Breast epithelium (tissue), 4 donors: ENCODE data around the gene TESK2. TPM values are rescaled to one million over a fixed set of nuclear protein-coding genes. Genes with fewer than 3 reads are reported as not detected.

Experiments
- DNase-seq, 2 donors: peaks; one replicate each; pipeline ENCODE4 v3.0.0-alpha.2; 2019; ENCODE audit warnings: low spot score in 2 of 2
- H3K27ac ChIP-seq, 2 donors: fragments of 200-600 bp; sonication (generic) in 1 of 2; one replicate each; pipeline ENCODE4 v1.5.1; 2016 to 2019; ENCODE audit warnings: mild to moderate bottlenecking in 1 of 2
- H3K27me3 ChIP-seq, 2 donors: fragments of 200-600 bp; sonication (generic) in 1 of 2; one replicate each; pipeline versions ENCODE4 v1.5.1 to v1.6.0; 2017 to 2019; ENCODE audit warnings: control low read depth in 1 of 2, mild to moderate bottlenecking in 1 of 2
- H3K36me3 ChIP-seq: fragments of 200-600 bp; one replicate; pipeline ENCODE4 v1.5.1; 2019
- H3K4me1 ChIP-seq, 2 donors: fragments of 200-600 bp; sonication (generic); one replicate each; pipeline ENCODE4 v1.5.1; 2016 to 2019; ENCODE audit warnings: control low read depth in 1 of 2
- H3K4me3 ChIP-seq, 3 donors: fragments of 200-600 bp; sonication (generic); 1 replicate in 2 of 3; 2 replicates in 1 of 3; pipeline ENCODE4 v1.5.1; 2016 to 2019; ENCODE audit warnings: mild to moderate bottlenecking in 3 of 3, moderate library complexity in 2 of 3
- H3K9me3 ChIP-seq, 2 donors: fragments of 200-600 bp; sonication (generic) in 1 of 2; one replicate each; pipeline ENCODE4 v1.5.1; 2016 to 2019; ENCODE audit warnings: control low read depth in 1 of 2
- CTCF ChIP-seq, 3 donors: fragments of 450-650 bp; IDR thresholded peaks; one replicate each; pipeline ENCODE4 v1.5.1; 2016 to 2017; ENCODE audit warnings: antibody characterized with exemption in 3 of 3, mild to moderate bottlenecking in 3 of 3, moderate library complexity in 3 of 3
- POLR2A ChIP-seq: fragments of 450-650 bp; IDR thresholded peaks from one replicate; pipeline ENCODE4 v1.6.1; 2016; ENCODE audit warnings: antibody characterized with exemption, mild to moderate bottlenecking, moderate library complexity
- POLR2AphosphoS5 ChIP-seq, 3 donors: sonication (generic); formaldehyde crosslinking; IDR thresholded peaks; one replicate each; pipeline ENCODE4 v1.6.1; 2017; ENCODE audit warnings: antibody characterized with exemption in 3 of 3
- intact Hi-C: fragments of 100-400 bp; cut with DNase I; formaldehyde crosslinking; loops from one replicate; pipeline ENCODE4 v1.15.1; 2023; ENCODE audit warnings: low total_unique reads
- total RNA-seq, 3 donors: library from RNA; depleted of rRNA; stranded (reverse); fragments of >200 nt; gene quantifications; one replicate each; pipeline ENCODE4 v1.1.0, GENCODE V29; 2016

The TESK2 gene
- total RNA-seq, 3 donors from 2014 or later: 6.2 to 19.2 (median 11.1) TPM

- Histone ChIP-seq H3K27ac (no peak overlapping the region), H3K9me3 (no peaks in the 10 kb centered on the region), H3K36me3 (peaks cover 5% of the 10 kb centered on the region), H3K4me1 (peaks cover 0 to 3% of the 10 kb centered on the region in 2 donors), H3K4me3 (no peak overlapping the region), H3K27me3 (no peaks in the 10 kb centered on the region)
- DNase-seq: no peak
- no peak for TF ChIP-seq POLR2A
- peak; percentile 16 to 48 (median 37) for TF ChIP-seq CTCF (IDR thresholded peaks at IDR 0.05)
- TF ChIP-seq POLR2AphosphoS5 (IDR thresholded peaks at IDR 0.05): no peak
- intact Hi-C loops: no loop called here
These were observed 21.7 kb upstream of the TESK2 start for GRCh38 chr1:45512641-45513054.

DNA sequence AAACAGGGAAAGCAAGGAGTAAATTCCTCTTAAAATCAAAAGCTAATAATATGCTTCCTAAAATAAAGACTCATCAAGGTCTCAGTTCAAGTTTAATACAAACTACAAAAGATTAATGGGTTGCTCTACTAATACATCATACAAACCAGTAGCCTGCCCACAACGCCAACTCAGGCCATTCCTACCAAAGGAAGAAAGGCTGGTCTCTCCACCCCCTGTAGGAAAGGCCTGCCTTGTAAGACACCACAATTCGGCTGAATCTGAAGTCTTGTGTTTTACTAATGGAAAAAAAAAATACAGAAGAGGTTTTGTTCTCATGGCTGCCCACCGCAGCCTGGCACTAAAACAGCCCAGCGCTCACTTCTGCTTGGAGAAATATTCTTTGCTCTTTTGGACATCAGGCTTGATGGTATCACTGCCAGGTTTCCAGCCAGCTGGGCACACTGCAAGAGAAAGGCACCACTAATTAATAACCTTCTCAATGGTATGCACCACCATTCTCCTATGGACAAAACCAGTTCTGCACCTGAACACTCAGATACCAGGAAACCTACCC lies 20.1 kb upstream of the TESK2 start:
- intact Hi-C loops: loop anchor here (2.0 kb wide), 1 partner anchor 498 kb away; the partner anchor contains the start of gene UROD
- H3K4me3 ChIP-seq: no peak overlapping the region
- H3K27me3 ChIP-seq: no peaks in the 10 kb centered on the region
- no peak for DNase-seq
- H3K27ac ChIP-seq: peak overlapping the region in 1 of 2 donors; percentile 11
- no peaks in the 10 kb centered on the region for H3K4me1 ChIP-seq
- TF ChIP-seq POLR2AphosphoS5 (IDR thresholded peaks at IDR 0.05): no peak
- TF ChIP-seq CTCF (IDR thresholded peaks at IDR 0.05): no peak
- TF ChIP-seq POLR2A: no peak
- H3K36me3 ChIP-seq: peaks cover 5% of the 10 kb centered on the region
- H3K9me3 ChIP-seq: no peaks in the 10 kb centered on the region

DNA sequence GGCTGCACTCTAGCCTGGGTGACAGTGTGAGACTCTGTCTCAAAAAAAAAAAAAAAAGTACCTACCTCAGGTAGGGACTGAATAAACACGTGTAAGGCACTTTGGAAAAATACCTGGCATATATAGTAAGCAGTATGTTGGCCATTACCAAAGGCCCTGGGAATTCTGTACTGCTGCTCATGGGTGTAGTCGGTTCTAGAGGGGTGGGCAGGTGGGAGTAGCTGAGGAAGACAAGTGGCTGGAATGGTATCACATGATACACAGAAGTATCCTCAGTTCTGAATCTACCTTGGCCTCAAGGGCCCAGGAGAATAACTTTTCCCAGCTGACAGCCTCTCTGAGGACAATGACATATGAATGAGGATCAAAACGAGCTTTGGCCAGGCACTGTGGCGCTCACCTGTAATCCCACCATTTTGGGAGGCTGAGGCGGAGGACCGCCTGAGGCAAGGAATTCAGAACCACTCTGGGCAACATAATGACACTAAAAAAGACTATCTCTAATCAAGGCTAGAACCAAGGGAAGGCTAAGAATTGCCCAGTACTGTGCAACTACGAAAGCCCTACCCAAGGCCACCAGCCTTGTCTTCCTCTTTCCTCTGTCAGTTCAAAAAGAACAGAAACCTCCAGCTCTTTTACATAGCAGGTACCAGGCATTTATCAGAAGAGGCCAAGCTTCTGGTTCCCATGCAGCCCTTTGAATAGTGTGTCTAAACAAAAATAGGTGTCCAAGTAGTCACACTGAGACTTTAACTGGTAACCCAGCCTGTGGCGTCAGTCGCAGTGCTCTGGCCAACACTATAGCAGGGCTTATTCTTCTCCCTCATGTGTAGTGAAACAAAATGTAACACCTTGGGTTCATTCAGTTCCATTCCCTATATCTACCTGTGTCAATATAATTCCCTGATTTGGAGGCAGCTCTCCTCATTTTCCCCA lies 19.3 kb upstream of the TESK2 start:
- peaks cover 5% of the 10 kb centered on the region for H3K36me3 ChIP-seq
- H3K27me3 ChIP-seq: no peaks in the 10 kb centered on the region
- peak overlapping the region in 1 of 2 donors; percentile 11 for H3K27ac ChIP-seq
- TF ChIP-seq POLR2A (no peak), CTCF (IDR thresholded peaks at IDR 0.05) (no peak), POLR2AphosphoS5 (IDR thresholded peaks at IDR 0.05) (no peak)
- no peak for DNase-seq
- intact Hi-C loops: loop anchor here (2.0 kb wide), 1 partner anchor 498 kb away; the partner anchor contains the start of gene UROD
- no peaks in the 10 kb centered on the region for H3K4me1 ChIP-seq
- H3K9me3 ChIP-seq: no peaks in the 10 kb centered on the region
- no peak overlapping the region for H3K4me3 ChIP-seq

DNA sequence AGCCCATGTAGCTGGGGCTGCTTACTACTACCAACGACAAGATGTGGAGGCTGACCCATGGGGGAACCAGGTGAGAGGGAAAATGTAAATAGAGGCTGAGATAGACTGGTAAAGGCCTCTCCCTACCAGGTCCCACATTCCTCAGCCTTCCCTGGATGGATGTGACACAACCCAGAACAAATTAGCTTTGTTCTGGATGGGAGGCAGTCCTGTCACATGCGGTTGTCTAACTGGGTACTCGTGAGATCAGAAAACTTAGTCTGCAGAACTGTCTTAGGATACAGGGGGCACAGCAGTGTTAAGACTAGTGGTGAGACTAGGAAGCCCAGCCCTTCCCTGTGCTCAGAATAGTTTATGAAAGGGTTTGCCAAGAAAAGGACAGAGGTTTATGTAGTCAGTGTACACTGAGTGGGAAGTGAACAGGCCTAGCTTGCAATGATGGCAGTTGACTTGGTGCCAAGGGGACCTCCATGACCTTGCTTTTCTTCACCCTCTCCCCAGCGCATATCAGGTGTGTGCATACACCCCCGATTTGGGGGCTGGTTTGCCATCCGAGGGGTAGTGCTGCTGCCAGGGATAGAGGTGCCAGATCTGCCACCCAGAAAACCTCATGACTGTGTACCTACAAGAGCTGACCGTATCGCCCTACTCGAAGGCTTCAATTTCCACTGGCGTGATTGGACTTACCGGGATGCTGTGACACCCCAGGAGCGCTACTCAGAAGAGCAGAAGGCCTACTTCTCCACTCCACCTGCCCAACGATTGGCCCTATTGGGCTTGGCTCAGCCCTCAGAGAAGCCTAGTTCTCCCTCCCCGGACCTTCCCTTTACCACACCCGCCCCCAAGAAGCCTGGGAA lies 17.6 kb upstream of the TESK2 start:
- Histone ChIP-seq H3K4me3 (no peak overlapping the region), H3K27me3 (no peaks in the 10 kb centered on the region), H3K4me1 (no peaks in the 10 kb centered on the region), H3K9me3 (no peaks in the 10 kb centered on the region), H3K27ac (no peak overlapping the region), H3K36me3 (no peaks in the 10 kb centered on the region)
- intact Hi-C loops: loop anchor here (10.0 kb wide), 1 partner anchor 56 kb away; no protein-coding TSS in a partner anchor
- DNase-seq: no peak
- TF ChIP-seq CTCF (IDR thresholded peaks at IDR 0.05) (peak in 1 of 3 donors; percentile 26), POLR2AphosphoS5 (IDR thresholded peaks at IDR 0.05) (no peak), POLR2A (no peak)
